Epithelial cell of esophagus (primary cell): ENCODE data around the gene HIRA.
"Not testable (repeated sequence)": the region's sequence is repeated elsewhere in the genome, so short reads cannot be mapped to it uniquely, and the experiment has no call there.

ENCODE experiments used
- DNase-seq: peaks from one replicate; pipeline ENCODE4 v3.0.0; 2010; ENCODE audit warnings: low read depth
- H3K4me3 ChIP-seq: 2 replicates; pipeline ENCODE4 v1.5.1; 2011; ENCODE audit warnings: mild to moderate bottlenecking, low read length, control low read depth
- TF ChIP-seq, protein P1 (sequence below): IDR thresholded peaks from 2 replicates; pipeline ENCODE4 v1.5.1; 2011; ENCODE audit warnings: low read depth, mild to moderate bottlenecking, low read length, control low read depth, inconsistent platforms; ENCODE audit not compliant: insufficient read depth; ENCODE audit errors: missing control alignments

HIRA gene

DNA sequence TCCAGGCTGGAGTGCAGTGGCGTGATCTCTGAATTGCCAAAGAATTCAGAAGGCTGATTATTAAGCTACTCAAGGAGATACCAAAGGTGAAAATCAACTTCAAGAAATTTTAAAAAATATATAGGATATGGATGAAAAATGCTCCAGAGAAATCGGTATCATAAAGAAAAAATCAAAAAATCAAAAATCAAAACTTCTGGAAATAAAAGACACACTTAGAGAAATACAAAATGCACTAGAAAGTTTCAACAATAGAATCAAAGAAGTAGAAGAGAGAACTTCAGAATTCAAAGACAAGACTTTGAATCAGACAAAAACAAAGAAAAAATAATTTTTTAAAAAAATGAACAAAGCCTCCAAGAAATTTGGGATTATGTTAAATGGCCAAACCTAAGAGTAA is 94.4 kb downstream of the HIRA start:
- DNase-seq = no peak
- TF ChIP-seq, protein P1, sequence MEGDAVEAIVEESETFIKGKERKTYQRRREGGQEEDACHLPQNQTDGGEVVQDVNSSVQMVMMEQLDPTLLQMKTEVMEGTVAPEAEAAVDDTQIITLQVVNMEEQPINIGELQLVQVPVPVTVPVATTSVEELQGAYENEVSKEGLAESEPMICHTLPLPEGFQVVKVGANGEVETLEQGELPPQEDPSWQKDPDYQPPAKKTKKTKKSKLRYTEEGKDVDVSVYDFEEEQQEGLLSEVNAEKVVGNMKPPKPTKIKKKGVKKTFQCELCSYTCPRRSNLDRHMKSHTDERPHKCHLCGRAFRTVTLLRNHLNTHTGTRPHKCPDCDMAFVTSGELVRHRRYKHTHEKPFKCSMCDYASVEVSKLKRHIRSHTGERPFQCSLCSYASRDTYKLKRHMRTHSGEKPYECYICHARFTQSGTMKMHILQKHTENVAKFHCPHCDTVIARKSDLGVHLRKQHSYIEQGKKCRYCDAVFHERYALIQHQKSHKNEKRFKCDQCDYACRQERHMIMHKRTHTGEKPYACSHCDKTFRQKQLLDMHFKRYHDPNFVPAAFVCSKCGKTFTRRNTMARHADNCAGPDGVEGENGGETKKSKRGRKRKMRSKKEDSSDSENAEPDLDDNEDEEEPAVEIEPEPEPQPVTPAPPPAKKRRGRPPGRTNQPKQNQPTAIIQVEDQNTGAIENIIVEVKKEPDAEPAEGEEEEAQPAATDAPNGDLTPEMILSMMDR = no peak

DNA sequence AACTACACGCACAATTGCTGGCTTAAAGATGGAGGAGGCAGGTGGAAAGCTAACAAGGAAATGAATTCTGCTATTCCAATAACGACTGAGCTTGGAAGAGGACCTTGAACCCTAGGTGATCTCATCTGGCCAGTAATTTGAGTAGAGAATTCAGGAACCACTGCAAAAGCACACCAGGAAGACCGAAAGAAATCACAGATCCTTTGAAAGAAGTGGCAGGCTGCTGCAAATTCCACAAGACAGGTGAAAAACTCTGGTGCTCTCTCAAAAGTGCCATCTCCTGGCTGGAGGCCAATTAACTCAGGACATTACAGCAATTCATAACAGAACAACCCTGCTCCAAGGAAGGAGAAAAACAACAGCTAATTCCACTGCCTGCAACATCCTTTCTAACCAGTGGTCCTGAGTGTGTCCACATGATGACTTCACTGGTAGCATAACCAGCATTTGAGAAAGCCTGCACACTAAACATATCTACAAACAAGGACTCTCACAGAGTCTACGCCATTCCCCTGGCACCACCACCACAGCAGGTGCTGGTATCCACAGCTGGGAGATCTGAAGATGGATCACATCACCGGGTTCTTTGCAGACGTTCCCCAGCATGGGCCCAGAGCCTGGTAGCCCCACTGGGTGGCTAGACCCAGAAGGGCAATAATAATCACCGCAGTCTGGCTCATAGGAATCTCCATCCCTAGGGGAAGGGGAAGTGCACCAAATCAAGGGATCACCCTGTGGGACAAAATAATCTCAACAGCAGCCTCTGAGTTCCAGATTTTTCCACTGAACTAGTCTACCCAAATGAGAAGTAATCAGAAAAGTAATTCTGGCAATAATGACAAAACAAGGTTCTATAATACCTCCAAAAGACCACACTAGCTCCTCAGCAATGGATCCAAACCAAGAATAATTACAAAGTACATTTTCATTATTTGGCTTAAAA is 95.1 kb downstream of the HIRA start:
- TF ChIP-seq, protein P1 = no peak
- DNase-seq = no peak
- H3K4me3 ChIP-seq = no peak overlapping the region

More for the DNA sequence above, 94.4 kb downstream of the HIRA start:
- H3K4me3 ChIP-seq = no peak overlapping the region

DNA sequence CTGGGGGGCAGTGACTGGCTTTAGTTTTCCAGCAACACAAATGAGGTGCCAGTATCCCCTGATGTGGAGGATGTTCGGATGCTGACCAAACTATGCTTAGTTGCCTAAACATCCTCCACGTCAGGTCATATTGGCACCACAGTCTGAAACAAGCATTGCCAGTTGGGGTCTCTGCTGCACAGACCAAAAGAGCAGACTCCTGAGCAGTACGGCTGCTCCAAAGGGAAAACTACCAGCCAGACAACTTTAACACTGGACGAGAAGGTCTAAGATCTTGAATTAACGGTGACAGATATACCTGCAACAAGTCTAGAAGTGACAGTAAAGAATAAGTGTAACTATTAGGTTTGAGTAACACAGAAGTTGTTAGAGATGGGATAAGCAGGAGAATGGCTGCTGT is 99.6 kb downstream of the HIRA start:
- H3K4me3 ChIP-seq = no peak overlapping the region
- TF ChIP-seq, protein P1 = no peak
- no peak for DNase-seq

GRCh38 chr22:19331474-19331873 is 100.1 kb downstream of the HIRA start:
- TF ChIP-seq, protein P1 = no peak
- DNase-seq = no peak
- no peak overlapping the region for H3K4me3 ChIP-seq

GRCh38 chr22:19330865-19331418 is 100.6 kb downstream of the HIRA start:
- no peak for DNase-seq
- TF ChIP-seq, protein P1 = no peak
- no peak overlapping the region for H3K4me3 ChIP-seq

DNA sequence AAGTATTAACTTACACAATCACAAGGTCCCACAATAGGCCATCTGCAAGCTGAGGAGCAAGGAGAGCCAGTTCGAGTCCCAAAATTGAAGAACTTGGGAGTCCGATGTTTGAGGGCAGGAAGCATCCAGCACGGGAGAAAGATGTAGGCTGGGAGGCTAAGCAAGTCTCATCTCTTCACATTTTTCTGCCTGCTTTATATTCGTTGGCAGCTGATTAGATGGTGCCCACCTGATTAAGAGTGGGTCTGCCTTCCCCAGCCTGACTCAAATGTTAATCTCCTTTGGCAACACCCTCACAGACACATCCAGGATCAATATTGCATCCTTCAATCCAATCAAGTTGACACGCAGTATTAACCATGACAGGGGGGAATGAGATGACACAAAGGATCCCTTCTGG is 101.3 kb downstream of the HIRA start:
- H3K4me3 ChIP-seq, DNase-seq: not testable (repeated sequence)

GRCh38 chr22:19329454-19329853 is 102.1 kb downstream of the HIRA start:
- no peak overlapping the region for H3K4me3 ChIP-seq
- TF ChIP-seq, protein P1 = no peak
- DNase-seq = no peak
